ENCODE results near the gene PRUNE1.

- TF ChIP-seq, protein P1, sequence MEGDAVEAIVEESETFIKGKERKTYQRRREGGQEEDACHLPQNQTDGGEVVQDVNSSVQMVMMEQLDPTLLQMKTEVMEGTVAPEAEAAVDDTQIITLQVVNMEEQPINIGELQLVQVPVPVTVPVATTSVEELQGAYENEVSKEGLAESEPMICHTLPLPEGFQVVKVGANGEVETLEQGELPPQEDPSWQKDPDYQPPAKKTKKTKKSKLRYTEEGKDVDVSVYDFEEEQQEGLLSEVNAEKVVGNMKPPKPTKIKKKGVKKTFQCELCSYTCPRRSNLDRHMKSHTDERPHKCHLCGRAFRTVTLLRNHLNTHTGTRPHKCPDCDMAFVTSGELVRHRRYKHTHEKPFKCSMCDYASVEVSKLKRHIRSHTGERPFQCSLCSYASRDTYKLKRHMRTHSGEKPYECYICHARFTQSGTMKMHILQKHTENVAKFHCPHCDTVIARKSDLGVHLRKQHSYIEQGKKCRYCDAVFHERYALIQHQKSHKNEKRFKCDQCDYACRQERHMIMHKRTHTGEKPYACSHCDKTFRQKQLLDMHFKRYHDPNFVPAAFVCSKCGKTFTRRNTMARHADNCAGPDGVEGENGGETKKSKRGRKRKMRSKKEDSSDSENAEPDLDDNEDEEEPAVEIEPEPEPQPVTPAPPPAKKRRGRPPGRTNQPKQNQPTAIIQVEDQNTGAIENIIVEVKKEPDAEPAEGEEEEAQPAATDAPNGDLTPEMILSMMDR (IDR thresholded peaks at IDR 0.05), result no peak
- no peak for TF ChIP-seq POLR2AphosphoS5 (IDR thresholded peaks at IDR 0.05)
- no peak for TF ChIP-seq POLR2A (IDR thresholded peaks at IDR 0.05)
- TF ChIP-seq EP300 (IDR thresholded peaks at IDR 0.05), result no peak
These were observed 22.9 kb upstream of the PRUNE1 start for GRCh38 chr1:150985179-150985825.
